HUDEP-2 (cell line): Measurements from ENCODE around the gene CRYL1.

Experiments used
- DNase-seq, 76 experiments: peaks; one replicate each; lab custom pipeline; 2025; ENCODE audit not compliant: unreplicated experiment in 76 of 76; lab: John Stamatoyannopoulos, UW

Gene CRYL1

DNA sequence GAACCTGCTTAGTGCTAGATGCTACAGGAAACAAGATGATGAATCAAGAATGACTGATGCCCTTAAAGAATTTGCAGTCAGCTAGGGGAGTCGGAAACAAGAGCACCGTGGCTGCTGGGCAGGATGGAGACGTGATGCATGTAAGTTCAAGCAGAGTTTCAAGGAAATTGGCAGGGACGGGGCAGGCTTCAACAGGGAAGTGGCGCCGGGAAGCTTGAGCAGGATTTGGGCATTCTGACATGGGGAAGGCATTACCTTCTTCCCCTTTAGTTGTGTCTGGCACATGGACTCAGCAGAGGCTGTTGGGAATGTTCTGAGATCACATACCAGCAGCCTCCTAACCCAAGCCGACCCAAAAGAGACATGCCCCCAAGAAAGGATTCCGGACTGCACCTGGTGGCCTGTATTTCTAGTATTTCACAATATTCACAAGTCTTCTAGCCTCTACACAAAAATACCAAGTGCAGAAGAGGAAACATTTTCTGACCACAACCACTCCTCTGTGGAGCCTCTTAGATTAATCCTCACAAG, 138.2 kb downstream of the CRYL1 start:
- DNase-seq, result no peak

DNA sequence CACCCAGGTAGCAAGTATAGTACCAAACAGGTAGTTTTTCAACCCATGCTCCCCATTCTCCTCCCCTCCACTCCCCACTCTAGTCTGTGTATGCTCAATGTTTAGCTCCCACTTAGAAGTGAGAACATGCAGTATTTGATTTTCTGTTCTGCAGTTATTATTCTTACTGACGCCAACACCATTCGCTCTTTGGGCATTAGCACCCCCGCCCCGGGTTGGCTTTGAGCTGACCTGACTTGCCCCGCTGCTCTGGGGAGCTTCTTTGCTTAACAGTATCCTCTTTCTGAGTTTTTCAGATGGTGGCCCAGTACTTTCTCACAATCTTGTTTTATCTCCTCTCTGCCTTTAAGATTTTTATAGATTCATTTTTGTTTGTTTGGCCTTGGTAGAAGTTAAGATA, 138.7 kb downstream of the CRYL1 start:
- no peak for DNase-seq

DNA sequence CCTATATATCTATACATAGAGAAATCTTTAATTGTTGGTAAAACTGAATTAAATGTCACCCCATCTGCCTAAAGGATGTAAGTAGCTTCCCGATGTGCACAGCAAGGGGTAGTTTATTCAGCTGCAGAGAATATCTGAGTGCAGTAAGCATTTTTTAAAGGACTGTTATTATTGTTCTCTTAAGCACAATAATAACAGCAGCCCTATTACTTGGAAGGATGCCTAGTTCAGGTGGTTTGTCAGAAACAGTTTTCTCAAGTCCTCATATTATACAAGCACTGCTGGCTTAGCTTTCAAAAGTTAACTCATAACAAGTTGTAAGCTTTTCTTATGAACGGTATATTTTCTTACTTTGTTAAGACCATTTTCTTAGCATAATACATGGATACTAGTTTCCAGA, 142.6 kb downstream of the CRYL1 start:
- DNase-seq, result no peak

GRCh38 chr13:20381401-20381800, 144.3 kb downstream of the CRYL1 start:
- no peak for DNase-seq

- DNase-seq, result no peak
Measured at GRCh38 chr13:20378721-20379120, 146.9 kb downstream of the CRYL1 start.

DNA sequence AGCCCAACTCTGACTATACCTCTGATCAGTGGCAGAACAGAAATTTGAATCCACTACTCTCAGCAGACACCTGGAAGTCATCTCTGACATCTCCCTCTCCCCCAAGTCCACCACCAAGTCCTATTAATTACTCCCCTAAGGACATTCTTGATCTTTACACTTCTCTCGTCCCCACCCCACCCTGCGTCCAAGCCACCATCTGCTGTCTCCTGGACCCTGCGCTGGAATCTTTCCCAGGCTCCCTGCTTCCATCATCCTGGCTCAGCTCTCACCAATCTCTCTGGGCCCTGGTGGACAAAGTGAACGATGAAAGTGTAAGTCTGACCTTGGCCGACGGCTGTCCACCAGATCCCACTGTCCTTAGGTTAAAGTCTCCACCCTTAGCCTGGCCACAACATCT, 147.9 kb downstream of the CRYL1 start:
- no peak for DNase-seq

DNA sequence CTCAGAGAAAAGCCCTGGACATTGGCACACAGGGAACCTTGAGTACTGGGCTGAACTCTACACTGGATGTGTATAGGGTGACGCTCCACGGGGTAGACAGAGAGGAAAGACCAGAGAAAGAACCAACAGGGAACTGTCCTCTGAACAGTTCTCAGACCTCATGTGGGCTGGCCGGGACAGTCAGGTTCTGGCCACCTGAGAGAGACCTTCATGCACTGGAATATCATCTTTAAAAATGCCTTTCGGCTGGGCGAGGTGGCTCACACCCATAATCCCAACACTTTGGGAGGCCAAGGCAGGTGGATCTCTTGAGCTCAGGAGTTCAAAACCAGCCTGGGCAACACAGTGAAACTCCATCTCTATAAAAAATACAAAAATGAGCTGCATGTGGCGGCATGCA, 149.8 kb downstream of the CRYL1 start:
- DNase-seq, result no peak

GRCh38 chr13:20373861-20374260, 151.8 kb downstream of the CRYL1 start:
- no peak for DNase-seq

GRCh38 chr13:20371825-20372224, 153.8 kb downstream of the CRYL1 start:
- DNase-seq, result no peak

DNA sequence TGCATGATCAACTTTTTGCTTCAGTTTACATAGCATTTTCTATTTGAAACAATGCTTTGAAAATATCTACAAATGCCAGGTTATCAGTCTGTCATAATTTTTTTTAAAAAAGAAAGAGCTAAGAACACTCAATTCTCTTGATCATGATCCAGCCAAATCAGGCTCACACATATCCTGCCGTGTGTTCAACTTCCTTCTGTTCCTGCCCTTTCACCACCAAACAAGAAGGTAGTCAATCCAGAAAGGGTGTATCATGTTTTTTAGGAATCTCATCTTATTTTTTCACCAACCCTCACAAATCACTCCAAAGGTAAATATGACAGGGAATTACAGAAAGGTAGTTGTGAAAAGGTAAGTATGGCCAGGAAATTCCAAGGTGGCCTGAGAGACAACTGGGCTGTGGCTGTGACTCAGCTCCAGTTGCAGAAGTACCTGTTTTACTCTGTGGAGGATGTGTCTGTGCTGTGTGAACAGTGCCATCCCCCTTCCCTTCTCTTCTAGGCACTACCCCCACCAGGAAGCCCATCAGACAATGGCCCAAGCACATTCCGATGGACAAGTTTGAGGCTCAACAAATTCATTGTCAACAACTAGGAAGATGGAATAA, 154.7 kb downstream of the CRYL1 start:
- no peak for DNase-seq

GRCh38 chr13:20369886-20370361, 155.7 kb downstream of the CRYL1 start:
- no peak for DNase-seq

- no peak for DNase-seq
Measured at GRCh38 chr13:20366056-20366455, 159.6 kb downstream of the CRYL1 start.

GRCh38 chr13:20363603-20364002, 162.1 kb downstream of the CRYL1 start:
- no peak for DNase-seq

DNA sequence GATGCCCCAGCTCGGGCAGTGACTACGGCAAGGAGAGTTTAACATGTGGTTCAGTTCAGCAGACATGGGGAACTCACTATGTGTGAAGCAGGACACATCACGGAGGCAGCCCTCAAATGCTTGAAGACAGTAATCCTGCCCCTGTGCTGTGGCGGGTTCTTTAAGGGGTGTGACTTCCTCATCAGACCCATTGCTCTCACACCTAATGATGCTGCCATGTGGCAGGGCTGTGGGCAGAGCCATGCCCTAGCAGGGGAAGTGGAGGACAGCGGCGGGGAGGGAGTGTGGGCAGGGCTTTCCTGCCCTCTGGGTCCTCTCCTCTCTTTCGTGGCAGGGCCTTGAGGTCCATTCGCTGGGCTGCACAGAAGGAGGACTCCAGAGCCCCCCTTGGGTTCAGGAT, 162.5 kb downstream of the CRYL1 start:
- no peak for DNase-seq

- no peak for DNase-seq
Measured at GRCh38 chr13:20362484-20363041, 163.1 kb downstream of the CRYL1 start.

- DNase-seq, result no peak
Measured at GRCh38 chr13:20360835-20361412, 164.7 kb downstream of the CRYL1 start.

- DNase-seq, result no peak
Measured at GRCh38 chr13:20360041-20360491, 165.6 kb downstream of the CRYL1 start.

DNA sequence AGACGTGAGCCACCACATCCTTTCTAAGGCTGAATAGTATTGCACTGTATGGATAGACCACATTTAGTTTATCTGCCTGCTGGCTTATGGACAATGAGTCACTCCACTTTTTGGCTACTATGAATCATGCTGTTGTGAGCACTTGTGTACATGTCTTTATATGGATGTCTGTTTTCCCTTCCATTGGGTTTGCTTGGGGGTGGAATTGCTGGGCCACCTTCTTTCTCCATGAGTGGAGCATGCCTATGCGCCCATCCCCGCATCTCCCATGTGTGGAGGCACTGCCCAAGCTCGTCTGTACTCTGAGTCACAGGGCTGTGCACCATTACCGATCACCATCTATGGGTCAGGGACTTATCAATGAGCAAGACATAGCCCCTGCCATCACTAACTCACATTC, 166.3 kb downstream of the CRYL1 start:
- DNase-seq, result peak in 3 of 76 experiments; percentile 1 to 6 (median 1)

DNA sequence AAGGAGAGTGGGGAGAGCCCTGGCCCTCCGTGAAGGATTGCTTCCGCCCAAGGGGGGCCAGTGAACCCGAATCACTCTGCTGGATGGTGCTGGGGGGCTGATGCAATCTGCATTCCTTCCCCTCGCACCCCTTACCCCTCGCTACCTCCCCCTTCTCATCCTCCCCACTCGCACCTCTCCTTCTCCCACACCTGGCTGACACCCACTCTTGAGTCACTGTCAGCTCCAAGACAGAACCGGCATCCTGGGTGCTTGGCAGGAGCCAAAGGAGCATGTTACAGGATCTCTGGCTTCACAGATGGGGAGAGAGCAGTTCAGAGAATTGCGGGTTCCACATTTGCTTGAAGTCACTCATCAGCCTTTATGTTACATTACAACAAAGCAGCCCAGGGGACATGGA, 167.6 kb downstream of the CRYL1 start:
- no peak for DNase-seq

DNA sequence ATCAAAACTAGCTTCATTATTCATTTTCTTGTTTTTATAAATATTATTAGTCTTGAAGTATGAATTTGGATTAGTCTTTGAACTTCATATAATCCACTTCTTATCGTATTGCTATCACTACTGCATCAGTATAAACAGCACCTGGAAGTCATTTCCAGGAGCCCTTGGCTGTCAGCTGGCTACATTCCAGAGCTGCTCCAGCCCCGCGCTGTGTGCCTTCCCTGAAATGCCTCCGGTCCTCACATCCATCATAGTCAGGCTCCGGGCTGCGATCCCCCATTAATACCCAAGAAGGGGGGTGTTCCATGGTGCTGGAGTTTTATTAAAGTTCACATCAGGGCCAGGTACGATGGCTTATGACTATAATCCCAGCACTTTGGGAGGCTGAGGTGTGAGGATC, 169.2 kb downstream of the CRYL1 start:
- DNase-seq, result no peak

- no peak for DNase-seq
Measured at GRCh38 chr13:20354722-20355121, 170.9 kb downstream of the CRYL1 start.

- no peak for DNase-seq
Measured at GRCh38 chr13:20353973-20354372, 171.7 kb downstream of the CRYL1 start.
